Body of pancreas (tissue), 4 donors: Measurements from ENCODE around the gene COX6B1. TPM values are rescaled to one million over a fixed set of nuclear protein-coding genes. Genes with fewer than 3 reads are reported as not detected.

Experiments
- ATAC-seq: fragments of 150-250 bp; one replicate; pipeline ENCODE4 v1.9.1; 2016
- DNase-seq, 4 donors: peaks; one replicate each; pipeline ENCODE4 v3.0.0-alpha.2; 2019
- H3K27ac ChIP-seq, 4 donors: fragments of 200-600 bp; sonication (generic); 1 replicate in 3 of 4; 2 replicates in 1 of 4; pipeline versions ENCODE4 v1.5.1 to v1.6.1; 2016 to 2019; ENCODE audit warnings: mild to moderate bottlenecking in 1 of 4, mixed read lengths in 1 of 4, moderate library complexity in 1 of 4
- H3K27me3 ChIP-seq, 2 donors: fragments of 200-600 bp; sonication (generic); one replicate each; pipeline ENCODE4 v1.6.0; 2016; ENCODE audit warnings: mild to moderate bottlenecking in 1 of 2
- H3K36me3 ChIP-seq, 2 donors: fragments of 200-600 bp; sonication (generic); replicated peaks in 1 of 2; 2 replicates each; pipeline ENCODE4 v1.5.1; 2016; ENCODE audit warnings: low read depth in 2 of 2; ENCODE audit not compliant: insufficient read depth in 1 of 2
- H3K4me1 ChIP-seq: fragments of 200-600 bp; sonication (generic); one replicate; pipeline ENCODE4 v1.6.0; 2016
- H3K4me3 ChIP-seq, 2 donors: fragments of 200-600 bp; sonication (generic); 1 replicate in 1 of 2; 2 replicates in 1 of 2; pipeline ENCODE4 v1.5.1; 2016 to 2019
- H3K9me3 ChIP-seq, 3 donors: fragments of 200-600 bp; sonication (generic); 1 replicate in 2 of 3; 2 replicates in 1 of 3; pipeline ENCODE4 v1.5.1; 2016
- POLR2A ChIP-seq, 3 donors: fragments of 450-650 bp; IDR thresholded peaks; one replicate each; pipeline ENCODE4 v1.6.1; 2016; ENCODE audit warnings: antibody characterized with exemption in 3 of 3, mild to moderate bottlenecking in 2 of 3
- WGBS, 2 donors: methylation state at CpG; one replicate each; pipeline ENCODE4 v1.1.5; 2017; 5-methylcytosine and 5-hydroxymethylcytosine counted together
- intact Hi-C: fragments of 100-400 bp; cut with DNase I; formaldehyde crosslinking; loops from one replicate; pipeline ENCODE4 v1.15.1; 2023
- total RNA-seq, 2 donors: library from RNA; depleted of rRNA; stranded (reverse); fragments of >200 nt; gene quantifications; one replicate each; pipeline ENCODE4 v1.1.0, GENCODE V29; 2016
- TF ChIP-seq, protein P1 (sequence below), 7 experiments: fragments of 450-650 bp in 4 of 7; fragments of 200-600 bp in 3 of 7; sonication (generic) in 3 of 7; IDR thresholded peaks; one replicate each; pipeline ENCODE4 v1.5.1; 2016 to 2019; ENCODE audit warnings: antibody characterized with exemption in 7 of 7

COX6B1 gene
- total RNA-seq, 2 donors from 2014 or later, result 134 to 151 TPM

GRCh38 chr19:35666251-35666913 is 18.3 kb downstream of the COX6B1 start, which contains the start of gene UPK1A:
TSS of gene UPK1A (plus strand) at chr19:35666517. CDS start at chr19:35666813, 296 bp downstream.
- ATAC-seq, result no peak
- WGBS, 2 donors, result 26 to 40% methylated on average over 6 to 11 of the region's 16 CpGs

GRCh38 chr19:35669566-35669965 is 21.4 kb downstream of the COX6B1 start:
- no peak for TF ChIP-seq POLR2A (IDR thresholded peaks at IDR 0.05)
- TF ChIP-seq, protein P1, sequence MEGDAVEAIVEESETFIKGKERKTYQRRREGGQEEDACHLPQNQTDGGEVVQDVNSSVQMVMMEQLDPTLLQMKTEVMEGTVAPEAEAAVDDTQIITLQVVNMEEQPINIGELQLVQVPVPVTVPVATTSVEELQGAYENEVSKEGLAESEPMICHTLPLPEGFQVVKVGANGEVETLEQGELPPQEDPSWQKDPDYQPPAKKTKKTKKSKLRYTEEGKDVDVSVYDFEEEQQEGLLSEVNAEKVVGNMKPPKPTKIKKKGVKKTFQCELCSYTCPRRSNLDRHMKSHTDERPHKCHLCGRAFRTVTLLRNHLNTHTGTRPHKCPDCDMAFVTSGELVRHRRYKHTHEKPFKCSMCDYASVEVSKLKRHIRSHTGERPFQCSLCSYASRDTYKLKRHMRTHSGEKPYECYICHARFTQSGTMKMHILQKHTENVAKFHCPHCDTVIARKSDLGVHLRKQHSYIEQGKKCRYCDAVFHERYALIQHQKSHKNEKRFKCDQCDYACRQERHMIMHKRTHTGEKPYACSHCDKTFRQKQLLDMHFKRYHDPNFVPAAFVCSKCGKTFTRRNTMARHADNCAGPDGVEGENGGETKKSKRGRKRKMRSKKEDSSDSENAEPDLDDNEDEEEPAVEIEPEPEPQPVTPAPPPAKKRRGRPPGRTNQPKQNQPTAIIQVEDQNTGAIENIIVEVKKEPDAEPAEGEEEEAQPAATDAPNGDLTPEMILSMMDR (IDR thresholded peaks at IDR 0.05), result no peak
- Histone ChIP-seq H3K27ac (no peak overlapping the region), H3K9me3 (no peaks in the 10 kb centered on the region), H3K36me3 (no peaks in the 10 kb centered on the region), H3K4me1 (peaks cover 5% of the 10 kb centered on the region), H3K27me3 (no peaks in the 10 kb centered on the region), H3K4me3 (no peak overlapping the region)
- no peak for DNase-seq
- 65% methylated on average over 6 of the region's 6 CpGs for WGBS, 2 donors
- intact Hi-C loops, result no loop called here
- ATAC-seq, result no peak

More at GRCh38 chr19:35666251-35666913, 18.3 kb downstream of the COX6B1 start, which contains the start of gene UPK1A:
- Histone ChIP-seq H3K36me3 (no peaks in the 10 kb centered on the region), H3K27me3 (no peaks in the 10 kb centered on the region), H3K4me1 (no peaks in the 10 kb centered on the region), H3K27ac (no peak within 1 kb of the TSS), H3K4me3 (no peak within 1 kb of the TSS), H3K9me3 (no peaks in the 10 kb centered on the region)
- TF ChIP-seq, protein P1 (IDR thresholded peaks at IDR 0.05), result no peak
- intact Hi-C loops, result no loop called here
- no peak for DNase-seq

GRCh38 chr19:35669974-35670373 is 21.9 kb downstream of the COX6B1 start:
- TF ChIP-seq, protein P1 (IDR thresholded peaks at IDR 0.05), result no peak
- no peak for TF ChIP-seq POLR2A (IDR thresholded peaks at IDR 0.05)
- H3K27ac ChIP-seq, result no peak overlapping the region
- no peak overlapping the region for H3K4me3 ChIP-seq
- H3K9me3 ChIP-seq, result no peaks in the 10 kb centered on the region
- WGBS, 2 donors, result 40 to 61% methylated on average over 4 of the region's 4 CpGs
- no peaks in the 10 kb centered on the region for H3K36me3 ChIP-seq
- intact Hi-C loops, result no loop called here
- H3K4me1 ChIP-seq, result peaks cover 5% of the 10 kb centered on the region
- no peaks in the 10 kb centered on the region for H3K27me3 ChIP-seq
- ATAC-seq, result no peak
- DNase-seq, result no peak

DNA sequence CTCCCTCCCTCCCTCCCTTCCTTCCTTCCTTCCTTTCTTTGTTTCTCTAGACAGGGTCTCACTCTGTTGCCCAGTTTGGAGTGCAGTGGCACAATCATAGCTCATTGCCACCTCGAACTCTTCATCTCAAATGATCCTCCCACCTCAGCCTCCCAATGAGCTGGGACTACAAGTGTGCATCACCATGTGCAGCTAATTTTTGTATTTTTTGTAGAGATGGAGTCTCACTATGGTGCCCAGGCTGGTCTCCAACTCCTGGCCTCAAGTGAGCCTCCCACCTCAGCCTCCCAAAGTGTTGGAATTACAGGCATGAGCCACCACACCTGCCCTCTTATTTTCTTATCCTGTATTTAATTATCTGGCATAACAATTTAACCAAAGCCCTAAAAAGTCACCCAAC is 22.6 kb downstream of the COX6B1 start:
- no peak for DNase-seq
- 88 to 92% methylated on average over 1 of the region's 1 CpG for WGBS, 2 donors
- no peak for ATAC-seq

More for the DNA sequence above, 22.6 kb downstream of the COX6B1 start:
- no peak overlapping the region for H3K27ac ChIP-seq
- no peaks in the 10 kb centered on the region for H3K36me3 ChIP-seq
- H3K27me3 ChIP-seq, result no peaks in the 10 kb centered on the region
- TF ChIP-seq POLR2A (IDR thresholded peaks at IDR 0.05), result no peak
- TF ChIP-seq, protein P1 (IDR thresholded peaks at IDR 0.05), result no peak
- intact Hi-C loops, result no loop called here
- H3K9me3 ChIP-seq, result no peaks in the 10 kb centered on the region
- no peak overlapping the region for H3K4me3 ChIP-seq
- peaks cover 5% of the 10 kb centered on the region for H3K4me1 ChIP-seq
